WI38 (cell line): ENCODE data around the gene NCKIPSD.

Experiments
- H3K4me3 ChIP-seq: 2 replicates; pipeline ENCODE4 v1.5.1; 2011; ENCODE audit warnings: low read depth, mild to moderate bottlenecking, control low read depth, low read length
- TF ChIP-seq, protein P1 (sequence below): IDR thresholded peaks from 2 replicates; pipeline ENCODE4 v1.5.1; 2012; ENCODE audit warnings: low read depth, mild to moderate bottlenecking, control low read depth, low read length

The NCKIPSD gene

GRCh38 chr3:48650723-48651122 lies 35.0 kb downstream of the NCKIPSD start:
- TF ChIP-seq, protein P1, sequence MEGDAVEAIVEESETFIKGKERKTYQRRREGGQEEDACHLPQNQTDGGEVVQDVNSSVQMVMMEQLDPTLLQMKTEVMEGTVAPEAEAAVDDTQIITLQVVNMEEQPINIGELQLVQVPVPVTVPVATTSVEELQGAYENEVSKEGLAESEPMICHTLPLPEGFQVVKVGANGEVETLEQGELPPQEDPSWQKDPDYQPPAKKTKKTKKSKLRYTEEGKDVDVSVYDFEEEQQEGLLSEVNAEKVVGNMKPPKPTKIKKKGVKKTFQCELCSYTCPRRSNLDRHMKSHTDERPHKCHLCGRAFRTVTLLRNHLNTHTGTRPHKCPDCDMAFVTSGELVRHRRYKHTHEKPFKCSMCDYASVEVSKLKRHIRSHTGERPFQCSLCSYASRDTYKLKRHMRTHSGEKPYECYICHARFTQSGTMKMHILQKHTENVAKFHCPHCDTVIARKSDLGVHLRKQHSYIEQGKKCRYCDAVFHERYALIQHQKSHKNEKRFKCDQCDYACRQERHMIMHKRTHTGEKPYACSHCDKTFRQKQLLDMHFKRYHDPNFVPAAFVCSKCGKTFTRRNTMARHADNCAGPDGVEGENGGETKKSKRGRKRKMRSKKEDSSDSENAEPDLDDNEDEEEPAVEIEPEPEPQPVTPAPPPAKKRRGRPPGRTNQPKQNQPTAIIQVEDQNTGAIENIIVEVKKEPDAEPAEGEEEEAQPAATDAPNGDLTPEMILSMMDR, result no peak
- no peak overlapping the region for H3K4me3 ChIP-seq

DNA sequence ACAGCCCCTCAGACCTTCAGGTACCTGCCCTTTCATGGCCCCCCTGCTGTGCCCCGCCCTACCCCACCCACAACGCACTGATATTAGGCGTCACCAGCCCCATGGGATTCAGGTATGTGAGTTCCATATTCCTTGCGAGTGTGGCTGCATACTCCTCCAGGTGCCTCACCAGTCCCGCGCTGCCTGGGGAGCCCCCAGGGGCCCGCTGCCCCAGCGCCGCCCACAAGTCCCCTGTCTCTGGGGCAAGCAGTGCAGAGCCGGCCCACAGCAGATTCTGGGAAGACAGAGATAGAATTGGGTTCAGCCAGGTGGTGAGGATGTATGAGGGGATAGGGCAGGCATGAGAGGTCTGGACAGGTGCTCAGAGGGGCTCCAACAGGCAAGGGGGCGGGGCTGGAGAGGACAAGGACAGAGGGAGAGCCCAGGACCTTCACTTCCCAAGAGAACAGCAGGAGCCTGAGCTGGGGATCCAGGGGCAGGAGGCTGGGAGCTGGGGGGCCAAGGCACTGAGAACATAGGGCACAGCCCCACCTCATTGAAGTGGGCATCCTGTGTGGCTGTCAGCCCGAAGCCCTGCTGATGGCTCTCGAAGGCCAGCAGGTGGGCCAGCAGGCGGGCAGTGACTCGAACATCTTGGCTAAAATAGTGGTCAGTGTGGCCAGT lies 37.4 kb downstream of the NCKIPSD start:
- no peak overlapping the region for H3K4me3 ChIP-seq
- TF ChIP-seq, protein P1, result no peak

GRCh38 chr3:48647714-48648113 lies 38.0 kb downstream of the NCKIPSD start:
- no peak overlapping the region for H3K4me3 ChIP-seq
- TF ChIP-seq, protein P1, result no peak

DNA sequence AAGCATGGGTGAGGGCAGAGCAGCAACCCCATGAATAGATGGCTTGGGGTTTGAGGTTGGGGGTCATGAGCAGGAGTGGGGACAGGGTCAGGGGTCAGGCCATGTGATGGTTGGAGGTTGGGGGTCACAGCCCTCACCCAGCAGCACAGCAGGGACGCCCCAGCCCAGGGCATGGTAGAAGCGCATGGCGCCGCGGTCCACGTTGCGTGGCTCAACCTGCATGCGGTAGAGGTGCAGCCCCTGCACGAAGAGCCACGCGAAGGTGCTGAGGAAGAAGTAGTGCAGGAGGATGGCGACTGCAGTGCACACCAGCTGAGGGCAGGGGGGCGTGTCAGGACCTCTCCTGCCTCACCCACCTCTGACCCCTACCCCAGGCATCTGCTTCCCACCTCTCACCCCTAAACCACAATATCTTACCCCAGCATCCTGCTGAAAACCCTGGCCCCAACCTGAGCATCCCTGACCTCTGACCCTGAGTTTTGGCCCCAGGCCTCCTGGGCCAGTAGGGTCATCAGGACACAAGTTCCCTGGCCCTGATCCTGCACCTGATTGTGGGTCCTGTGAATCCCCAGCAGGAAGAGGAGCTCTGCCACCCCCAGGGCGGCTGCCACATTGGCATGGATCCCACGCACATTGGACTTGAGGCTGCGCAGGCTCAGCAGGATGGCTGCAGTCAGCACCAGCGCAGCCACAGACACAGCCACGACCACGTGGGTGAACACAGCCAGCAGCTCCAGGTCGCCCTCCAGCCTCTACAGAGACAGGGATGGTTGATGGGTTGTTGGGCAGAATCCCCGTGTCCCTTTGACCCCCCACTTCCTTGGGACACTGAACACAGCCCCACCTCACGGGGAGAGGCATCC lies 40.6 kb downstream of the NCKIPSD start:
- TF ChIP-seq, protein P1, result no peak
- H3K4me3 ChIP-seq, result no peak overlapping the region

DNA sequence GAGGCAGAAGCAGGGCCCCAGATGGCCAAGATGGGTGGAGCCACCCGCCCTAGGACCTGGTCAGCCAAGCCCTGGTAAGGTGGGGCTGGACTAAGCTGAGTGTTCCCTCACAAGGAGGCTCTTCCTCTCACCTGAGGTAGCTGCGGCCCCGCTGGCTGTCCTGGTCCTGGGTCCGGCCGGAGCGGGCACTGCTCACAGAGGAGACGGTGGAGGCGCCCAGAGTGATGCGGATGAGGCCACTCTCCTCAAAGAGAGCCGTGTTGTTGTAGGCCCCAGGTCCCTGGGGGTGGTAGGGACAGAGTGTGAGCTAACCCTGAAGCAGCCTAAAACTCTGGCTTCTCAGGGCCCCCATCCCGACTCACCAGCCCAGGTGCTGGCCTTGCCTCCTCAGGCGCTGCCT lies 43.1 kb downstream of the NCKIPSD start:
- H3K4me3 ChIP-seq, result no peak overlapping the region
- TF ChIP-seq, protein P1, result no peak

GRCh38 chr3:48641396-48641795 lies 44.3 kb downstream of the NCKIPSD start:
- TF ChIP-seq, protein P1, result no peak
- no peak overlapping the region for H3K4me3 ChIP-seq
